Ovary (tissue), 9 donors: ENCODE measurements around the gene ZNF888. TPM values are rescaled to one million over a fixed set of nuclear protein-coding genes. Genes with fewer than 3 reads are reported as not detected.
"Not testable (repeated sequence)": the region's sequence is repeated elsewhere in the genome, so short reads cannot be mapped to it uniquely, and the experiment has no call there.

ENCODE experiments used
- DNase-seq, 5 donors: peaks; one replicate each; pipeline ENCODE4 v3.0.0-alpha.2; 2019 to 2020
- H3K27ac ChIP-seq, 2 donors: fragments of 200-600 bp; one replicate each; pipeline versions ENCODE4 v1.5.1 to v1.8.0; 2019 to 2022
- H3K27me3 ChIP-seq: fragments of 200-600 bp; one replicate; pipeline ENCODE4 v1.8.0; 2022
- H3K36me3 ChIP-seq: fragments of 200-600 bp; sonication (generic); one replicate; pipeline ENCODE4 v1.5.1; 2019
- H3K4me1 ChIP-seq: one replicate; pipeline ENCODE4 v1.8.1; 2013; ENCODE audit warnings: mild to moderate bottlenecking, moderate library complexity; ENCODE audit not compliant: insufficient read depth
- H3K4me3 ChIP-seq: fragments of 200-600 bp; sonication (generic); one replicate; pipeline ENCODE4 v1.5.1; 2017
- H3K9me3 ChIP-seq, 2 donors: fragments of 200-600 bp in 1 of 2; sonication (generic) in 1 of 2; one replicate each; pipeline versions ENCODE4 v1.5.1 to v1.8.1; 2013 to 2019; ENCODE audit warnings: mild to moderate bottlenecking in 1 of 2, moderate library complexity in 1 of 2
- POLR2A ChIP-seq: fragments of 450-650 bp; IDR thresholded peaks from one replicate; pipeline ENCODE4 v1.6.1; 2017; ENCODE audit warnings: antibody characterized with exemption, mild to moderate bottlenecking, moderate library complexity
- WGBS, 3 donors: extraction: QIAGEN DNeasy Blood & Tissue Kit in 1 of 3; methylation state at CpG; one replicate each; pipeline versions ENCODE4 v1.1.5 to v1.1.7; 2013 to 2017; 5-methylcytosine and 5-hydroxymethylcytosine counted together
- intact Hi-C, 4 donors: fragments of 100-400 bp; cut with DNase I; formaldehyde crosslinking; loops; one replicate each; pipeline versions ENCODE4 v1.11.0 to v1.15.1; 2022 to 2023
- polyA plus RNA-seq, 2 donors: library from polyadenylated mRNA; stranded (reverse); fragments of 200-250 nt in 1 of 2; fragments of 350-450 nt in 1 of 2; fragmentation: Illumina TruSeq in 1 of 2; extraction: RNeasy Lipid Tissue Mini Kit (QIAGEN cat#74804) in 1 of 2; gene quantifications; one replicate each; pipeline ENCODE4 v1.2.3, GENCODE V29; 2013 to 2014
- small RNA-seq: library from RNA; depleted of rRNA; stranded (forward); fragments of <200 nt; gene quantifications from one replicate; pipeline ENCODE3, GENCODE V24; 2016
- total RNA-seq, 7 donors: library from RNA; depleted of rRNA in 2 of 7; stranded (reverse); fragments of >200 nt in 2 of 7; fragmentation: NEBNext Ultra II Directional in 3 of 7; extraction: Animal tissue kit (Norgen Biotek cat#: 25700) in 3 of 7; gene quantifications; one replicate each; pipeline versions ENCODE4 v1.1.0 to v1.2.4, GENCODE V29; 2016 to 2023
- donor health status: DM: no; HTN: no; CAD: no; lungs with moderate emphysema.
- donor health status: DM: no; HTN: no; CAD: no.
- donor health status: Bipolar disorder and iron deficiency.
- donor health status: DM: yes; HTN: yes; CAD: no.
- donor health status: DM: no; HTN: no; CAD: no.
- donor health status: DM: yes; HTN: yes; CAD: no.

The ZNF888 gene
- total and polyA plus RNA-seq, 9 donors, result 2.6 to 7.9 (median 4.2) TPM

GRCh38 chr19:52857378-52858191 is 65.6 kb downstream of the ZNF888 start, which contains the start of gene ZNF468:
ZNF468 (minus strand) TSS chr19:52857619; CDS start chr19:52854272, 3,347 bp downstream.
- H3K36me3 ChIP-seq, intact Hi-C loops, H3K9me3 ChIP-seq, H3K4me1 ChIP-seq, H3K27me3 ChIP-seq: not testable (repeated sequence)
- peak; percentile 40 for TF ChIP-seq POLR2A
- Histone ChIP-seq H3K4me3 (peak within 1 kb of the TSS; percentile 68), H3K27ac (peak within 1 kb of the TSS in 1 of 2 donors; percentile 19)
- 1 to 5% (median 2%) methylated on average over 29 to 43 of the region's 43 CpGs for WGBS, 3 donors
- DNase-seq, result peak; percentile 71 to 85 (median 81)

DNA sequence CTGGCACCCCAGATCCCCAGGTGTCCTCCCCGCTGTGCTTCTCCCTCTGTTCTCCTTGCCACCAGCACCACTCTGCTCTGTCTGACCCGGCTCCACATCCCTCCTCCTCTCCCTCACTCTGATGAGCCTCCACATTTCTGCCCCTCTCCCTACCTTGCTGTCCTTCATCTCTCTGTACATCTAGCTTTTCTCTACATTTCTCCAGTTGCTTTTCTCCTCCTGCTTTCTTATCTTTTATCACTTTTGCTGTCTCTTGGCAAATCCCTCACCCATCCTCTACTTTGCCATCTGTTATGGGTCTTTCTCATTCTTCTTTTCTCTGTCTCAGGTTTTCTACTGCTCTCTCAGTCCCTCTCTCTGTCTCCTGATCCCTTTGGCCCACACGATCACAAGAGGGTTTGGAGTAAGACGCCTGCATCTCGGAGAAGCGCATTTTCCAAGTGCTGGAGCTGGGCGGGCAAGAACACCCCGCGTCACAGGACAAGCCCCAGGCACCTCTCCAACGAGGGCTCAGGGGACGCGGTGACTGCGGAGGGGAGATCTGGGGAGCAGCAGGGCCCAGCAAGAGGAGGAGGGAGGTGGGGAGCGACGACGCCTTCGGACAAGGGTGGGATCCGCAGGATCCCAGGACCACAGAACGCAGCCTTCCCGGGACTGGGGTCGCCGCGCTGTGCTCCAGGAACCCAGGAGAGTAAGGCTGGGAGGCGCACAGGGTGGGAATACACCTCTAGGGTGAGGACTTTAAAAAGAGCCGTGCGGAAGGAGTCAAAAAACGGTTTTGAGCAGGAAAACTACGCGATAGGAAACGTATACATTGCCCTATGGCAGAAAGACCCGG is 66.5 kb downstream of the ZNF888 start:
- H3K36me3 ChIP-seq, H3K27me3 ChIP-seq, intact Hi-C loops, H3K4me1 ChIP-seq, H3K9me3 ChIP-seq: not testable (repeated sequence)
- peak; percentile 15 to 57 (median 24) for DNase-seq
- Histone ChIP-seq H3K4me3 (peak overlapping the region; percentile 68), H3K27ac (peak overlapping the region in 1 of 2 donors; percentile 19)
- WGBS, 3 donors, result 1 to 5% (median 4%) methylated on average over 25 to 30 of the region's 31 CpGs

Small RNA genes within 50 kb of the gene (small RNA-seq; reads per million reads assigned to genes)
- gene ZNF320, result not detected

Other genes starting within 250 kb of the ZNF888 start
- 10 to 100 TPM in 6 of 7 donors, 1 to 10 TPM in 1; 9.9 to 21.5 (median 17.7) TPM for gene ZNF611, start 188.4 kb downstream of the ZNF888 start, total RNA-seq
- 1 to 10 TPM; 5.9 to 6.6 TPM for gene ZNF611, start 188.4 kb downstream of the ZNF888 start, polyA plus RNA-seq
- gene ZNF600, start 136.6 kb downstream of the ZNF888 start, total RNA-seq, result 10 to 100 TPM in 2 of 7 donors, 1 to 10 TPM in 5; 5.4 to 11.7 (median 8.1) TPM
- 1 to 10 TPM; 5.5 to 6.4 TPM for gene ZNF600, start 136.6 kb downstream of the ZNF888 start, polyA plus RNA-seq
- 10 to 100 TPM in 5 of 7 donors, 1 to 10 TPM in 2; 7.9 to 14.1 (median 11.0) TPM for gene ZNF28, start 101.8 kb downstream of the ZNF888 start, total RNA-seq
- 10 to 100 TPM in 1 of 2 donors, 1 to 10 TPM in 1; 3.4 to 11.8 TPM for gene ZNF28, start 101.8 kb downstream of the ZNF888 start, polyA plus RNA-seq
- 10 to 100 TPM in 6 of 7 donors, 1 to 10 TPM in 1; 7.0 to 21.0 (median 11.5) TPM for gene ZNF468, start 65.8 kb downstream of the ZNF888 start, total RNA-seq
- 10 to 100 TPM in 1 of 2 donors, 1 to 10 TPM in 1; 8.5 to 15.0 TPM for gene ZNF468, start 65.8 kb downstream of the ZNF888 start, polyA plus RNA-seq
- gene ZNF320, start 25.8 kb downstream of the ZNF888 start, total RNA-seq, result 10 to 100 TPM; 10.7 to 28.5 (median 12.2) TPM
- 10 to 100 TPM in 1 of 2 donors, 1 to 10 TPM in 1; 9.3 to 10.4 TPM for gene ZNF320, start 25.8 kb downstream of the ZNF888 start, polyA plus RNA-seq
- gene ZNF816, start 39.5 kb upstream of the ZNF888 start, total RNA-seq, result 10 to 100 TPM in 4 of 7 donors, 1 to 10 TPM in 3; 3.9 to 15.1 (median 11.5) TPM
- 1 to 10 TPM; 5.2 to 8.7 TPM for gene ZNF816, start 39.5 kb upstream of the ZNF888 start, polyA plus RNA-seq
- gene ERVV-1, start 90.5 kb upstream of the ZNF888 start, total RNA-seq, result not detected
- not detected for gene ERVV-1, start 90.5 kb upstream of the ZNF888 start, polyA plus RNA-seq
- not detected for gene ERVV-2, start 121.3 kb upstream of the ZNF888 start, total RNA-seq
- gene ERVV-2, start 121.3 kb upstream of the ZNF888 start, polyA plus RNA-seq, result not detected
- 10 to 100 TPM; 34.3 to 53.2 (median 37.6) TPM for gene ZNF160, start 180.0 kb upstream of the ZNF888 start, total RNA-seq
- gene ZNF160, start 180.0 kb upstream of the ZNF888 start, polyA plus RNA-seq, result 10 to 100 TPM; 21.7 to 21.9 TPM
- gene ZNF415, start 209.5 kb upstream of the ZNF888 start, total RNA-seq, result 10 to 100 TPM in 6 of 7 donors, 1 to 10 TPM in 1; 7.0 to 18.6 (median 12.4) TPM
- gene ZNF415, start 209.5 kb upstream of the ZNF888 start, polyA plus RNA-seq, result 10 to 100 TPM in 1 of 2 donors, 1 to 10 TPM in 1; 9.1 to 12.0 TPM
- 10 to 100 TPM; 10.6 to 20.5 (median 15.6) TPM for gene ZNF347, start 235.6 kb upstream of the ZNF888 start, total RNA-seq
- 1 to 10 TPM; 4.4 to 9.5 TPM for gene ZNF347, start 235.6 kb upstream of the ZNF888 start, polyA plus RNA-seq